ENCODE data around the gene TRPV6.

The TRPV6 gene

GRCh38 chr7:142885311-142886230, at the start of gene TRPV6:
Gene TRPV6, minus strand, starts transcription at chr7:142885745.
- DNase-seq: no peak

GRCh38 chr7:142934056-142934455, 48.5 kb upstream of the TRPV6 start:
- DNase-seq: no peak

GRCh38 chr7:142933624-142934023, 48.1 kb upstream of the TRPV6 start, which contains the start of gene TRPV5:
Gene TRPV5, minus strand, starts transcription at chr7:142933746. Its CDS starts 287 bp downstream, at chr7:142933459.
- no peak for DNase-seq

GRCh38 chr7:142933092-142933475, 47.5 kb upstream of the TRPV6 start:
- no peak for DNase-seq

DNA sequence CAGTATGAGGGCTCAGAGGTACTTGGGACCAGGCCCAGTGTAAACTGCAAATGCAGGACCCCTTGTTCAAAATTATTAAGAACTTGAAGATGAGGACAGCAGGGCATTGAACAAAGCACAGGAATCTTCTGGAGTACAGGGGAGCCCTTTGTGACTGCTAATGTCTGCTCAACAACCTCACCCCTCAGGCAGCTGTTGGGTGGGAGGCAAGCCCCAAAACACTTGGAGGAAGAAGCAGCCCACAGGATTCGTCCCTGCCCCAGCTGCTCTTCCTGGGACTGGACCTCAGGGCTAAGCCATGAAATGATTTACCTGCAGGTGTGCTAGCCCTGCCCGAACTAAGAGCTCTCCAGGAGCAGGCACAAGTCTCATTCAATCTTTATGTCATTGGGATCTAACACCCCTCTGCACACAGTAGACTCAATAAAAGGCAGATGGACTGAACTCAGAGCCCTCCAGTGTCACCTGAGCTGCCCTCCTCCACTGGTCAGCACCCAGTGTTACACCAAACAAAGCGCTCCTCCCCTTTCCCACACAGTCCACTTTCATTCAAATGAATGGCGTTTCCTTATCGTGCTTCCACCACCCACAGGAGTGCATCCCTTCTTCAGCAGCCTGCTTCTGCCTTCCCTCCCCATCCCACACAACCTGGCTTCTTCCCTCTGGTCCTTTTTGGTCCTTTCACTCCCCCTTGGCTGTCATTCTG, 47.0 kb upstream of the TRPV6 start:
- DNase-seq: no peak

- DNase-seq: no peak
Observed at GRCh38 chr7:142930126-142930730, 44.7 kb upstream of the TRPV6 start.

GRCh38 chr7:142927949-142928348, 42.4 kb upstream of the TRPV6 start:
- no peak for DNase-seq

- DNase-seq: no peak
Observed at GRCh38 chr7:142927085-142927745, 41.7 kb upstream of the TRPV6 start.

- no peak for DNase-seq
Observed at GRCh38 chr7:142925413-142925812, 39.9 kb upstream of the TRPV6 start.

DNA sequence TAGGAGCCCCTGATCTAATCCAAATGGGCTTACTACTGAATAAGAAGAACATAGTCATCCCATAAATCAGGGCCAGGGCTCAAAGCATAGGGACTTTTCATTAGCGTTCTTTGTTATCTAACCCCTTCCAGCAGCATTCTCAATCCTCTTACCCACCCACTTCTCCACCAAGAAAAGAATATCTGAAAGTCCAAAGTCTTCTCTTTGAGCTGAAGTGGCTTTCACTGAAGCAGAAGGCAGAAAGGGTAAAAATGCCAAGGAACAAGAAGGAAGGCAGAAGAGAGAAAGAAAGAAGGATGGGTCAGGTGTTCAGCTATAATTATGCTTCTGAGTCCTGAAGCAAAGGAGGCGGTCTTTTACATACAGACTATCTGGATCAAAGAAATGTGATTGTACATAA, 37.8 kb upstream of the TRPV6 start:
- DNase-seq: no peak

GRCh38 chr7:142919656-142920055, 34.1 kb upstream of the TRPV6 start:
- no peak for DNase-seq

DNA sequence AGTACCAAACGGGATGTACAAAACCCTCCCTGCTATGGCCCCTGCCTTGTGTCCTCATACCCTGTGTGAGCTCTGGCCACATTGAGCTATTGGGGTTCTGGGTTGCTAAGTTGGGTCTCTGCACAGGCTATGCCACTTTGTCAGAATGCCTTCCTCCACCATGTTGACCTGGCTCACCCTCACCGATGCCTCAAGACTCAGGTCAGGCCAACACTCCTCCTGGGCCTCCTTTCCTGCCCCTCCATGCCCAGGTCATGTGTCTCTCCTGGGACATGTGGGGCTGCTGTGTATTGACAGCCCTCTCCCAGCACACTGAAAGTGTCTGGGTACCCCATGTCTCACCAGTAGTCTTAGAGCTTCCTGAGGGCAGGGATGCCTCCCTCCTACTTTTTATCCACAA, 33.4 kb upstream of the TRPV6 start:
- DNase-seq: no peak

- no peak for DNase-seq
Observed at GRCh38 chr7:142917447-142917846, 31.9 kb upstream of the TRPV6 start.

- DNase-seq: no peak
Observed at GRCh38 chr7:142916508-142916907, 31.0 kb upstream of the TRPV6 start.

DNA sequence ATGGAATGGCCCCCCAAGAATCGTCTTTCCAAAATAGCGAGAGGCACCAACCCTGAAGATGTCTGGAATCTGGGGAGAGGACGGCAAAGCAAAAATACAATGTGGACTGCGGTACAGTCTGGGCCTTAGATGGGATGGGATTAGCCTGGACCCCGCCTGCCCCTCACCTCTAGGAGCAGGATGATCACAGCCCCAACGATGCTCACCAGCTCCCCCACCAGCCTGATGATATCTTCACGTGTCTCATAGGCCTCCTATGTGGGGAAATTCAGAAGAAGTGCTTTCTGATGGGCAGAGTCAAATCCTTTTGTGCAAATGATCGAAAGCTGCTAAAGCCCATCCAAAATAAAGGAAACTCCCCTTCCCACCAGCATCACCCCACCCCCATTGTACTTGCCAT, 29.8 kb upstream of the TRPV6 start:
- no peak for DNase-seq

DNA sequence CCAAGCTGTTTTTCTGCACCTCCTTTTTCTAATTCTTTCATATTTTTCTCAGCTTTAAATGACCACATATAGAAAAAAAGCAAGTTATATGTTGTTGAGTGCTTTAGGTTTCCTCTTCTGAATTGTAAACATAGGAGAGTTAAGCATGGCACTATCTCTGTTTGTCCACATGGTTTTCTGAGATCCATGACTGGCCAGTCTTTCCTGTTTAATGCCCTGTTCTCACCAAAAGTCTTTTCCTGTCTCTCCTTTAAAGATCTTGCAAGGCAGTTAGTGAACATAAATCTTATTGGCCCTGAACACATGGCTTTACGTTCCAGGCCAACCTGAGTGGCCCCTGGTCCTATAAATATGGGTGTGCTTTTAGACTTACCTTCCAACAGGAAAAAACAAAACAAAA, 28.6 kb upstream of the TRPV6 start:
- DNase-seq: no peak

DNA sequence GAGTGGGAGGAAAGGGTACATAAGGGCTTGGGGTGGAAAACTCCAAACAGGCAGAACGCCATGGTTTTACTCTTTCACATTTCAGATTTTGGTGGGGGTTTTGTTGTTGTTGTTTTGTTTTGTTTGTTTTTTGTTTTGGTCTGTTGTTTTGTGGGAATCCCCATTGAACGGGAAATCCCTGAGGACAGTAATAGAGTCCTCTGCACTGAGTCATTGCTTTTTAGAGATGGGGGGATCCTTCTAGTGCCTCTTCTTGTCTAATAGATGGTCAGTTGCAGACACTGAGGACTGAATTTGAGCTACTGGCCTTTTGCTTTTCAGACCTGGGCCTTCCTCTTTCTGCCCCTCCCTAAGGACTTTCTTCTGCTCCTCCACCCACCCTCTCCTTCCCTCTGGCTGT, 28.0 kb upstream of the TRPV6 start:
- DNase-seq: no peak

- no peak for DNase-seq
Observed at GRCh38 chr7:142913051-142913450, 27.5 kb upstream of the TRPV6 start.

DNA sequence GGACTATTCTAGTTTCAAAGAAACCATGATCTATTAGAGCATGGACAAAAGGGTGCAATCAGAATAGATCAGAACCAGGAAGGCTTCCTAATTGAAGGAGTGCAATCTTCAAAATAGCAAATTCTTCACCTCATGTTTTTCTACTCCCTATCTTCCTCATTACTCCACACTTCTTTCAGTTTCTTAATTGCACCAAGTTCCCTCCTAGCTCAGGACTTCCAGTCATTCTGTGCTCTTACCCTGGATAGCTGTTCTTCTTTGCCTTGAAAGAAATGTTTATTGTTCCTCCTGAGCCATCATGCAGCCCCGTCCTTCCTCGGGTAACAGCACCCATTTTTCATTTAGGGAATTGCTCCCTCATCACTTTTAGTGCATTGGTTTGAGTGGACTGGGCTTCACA, 24.9 kb upstream of the TRPV6 start:
- no peak for DNase-seq

DNA sequence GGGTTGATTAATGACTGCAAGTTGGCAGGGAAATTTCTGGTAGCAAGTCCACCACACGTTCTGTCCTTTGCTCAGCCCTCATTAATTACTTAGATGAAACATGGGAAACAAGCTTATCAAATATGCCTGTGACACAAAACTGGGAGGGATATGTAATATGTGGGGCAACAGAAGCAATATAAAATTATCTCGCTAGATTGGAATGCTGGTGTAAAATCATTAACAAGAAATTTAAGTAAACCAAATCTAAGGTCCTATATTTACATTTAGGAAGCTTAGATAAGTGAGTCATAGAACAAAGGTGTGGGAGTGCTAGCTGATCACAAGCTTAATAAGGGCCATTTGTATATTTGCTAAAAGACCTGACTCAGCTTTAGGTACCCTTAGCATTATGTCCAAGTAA, 24.5 kb upstream of the TRPV6 start:
- DNase-seq: no peak

DNA sequence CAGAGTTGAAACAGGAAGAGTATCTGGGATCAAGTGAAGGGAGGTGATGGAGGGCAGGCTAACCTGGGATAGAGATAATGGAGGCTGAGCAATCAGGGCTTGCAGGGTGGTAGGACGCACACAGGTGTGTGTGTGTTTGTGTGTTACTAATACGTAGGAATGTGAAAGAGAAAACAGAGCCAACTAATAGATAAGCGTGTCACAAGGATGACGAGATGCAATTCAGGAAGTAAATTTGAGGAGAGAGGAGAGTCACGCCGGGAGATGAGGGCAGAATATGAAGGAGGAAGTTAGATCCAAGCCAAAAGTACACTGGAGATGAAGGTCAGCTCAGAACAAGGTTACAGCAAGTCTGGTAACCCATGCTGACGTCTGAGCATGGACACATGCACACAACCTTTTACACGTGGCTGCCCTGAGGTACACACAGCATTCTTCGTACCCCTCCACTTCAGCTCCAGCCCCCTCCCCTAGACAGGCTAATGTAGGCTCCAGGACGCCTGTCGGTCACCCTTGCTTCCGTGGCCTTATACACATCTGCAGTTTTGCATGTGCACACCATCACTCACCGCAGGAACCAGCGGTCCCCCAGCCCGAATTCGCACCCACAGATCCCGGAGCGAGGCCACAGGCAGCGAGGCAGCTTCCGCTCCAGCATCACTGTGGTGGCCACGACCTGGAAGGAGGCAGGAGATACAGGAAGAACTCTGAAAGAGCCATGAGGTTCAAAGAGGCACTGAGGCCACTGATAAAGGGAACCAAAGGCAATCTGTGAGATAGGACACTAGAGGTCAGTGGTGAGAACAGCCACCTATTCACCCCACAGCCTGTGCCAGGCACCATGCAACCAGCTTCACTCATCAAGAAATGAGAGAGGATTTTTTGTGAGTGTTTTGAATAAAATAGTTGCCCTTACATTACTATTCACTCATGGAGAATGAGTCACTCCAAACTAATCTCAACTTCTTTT, 23.7 kb upstream of the TRPV6 start:
- DNase-seq: no peak

- DNase-seq: no peak
Observed at GRCh38 chr7:142908290-142908689, 22.7 kb upstream of the TRPV6 start.

Measured in activated CD4-positive, alpha-beta T cell treated with anti-CD3 and anti-CD28 coated beads, Interleukin-2, amount 50 U/mL, for 1 hour (primary cell).